Central memory CD4-positive, alpha-beta T cell (primary cell): ENCODE data around the gene NPL.

ENCODE experiments used
- DNase-seq: peaks from one replicate; pipeline ENCODE4 v3.0.0; 2022

The NPL gene

DNA sequence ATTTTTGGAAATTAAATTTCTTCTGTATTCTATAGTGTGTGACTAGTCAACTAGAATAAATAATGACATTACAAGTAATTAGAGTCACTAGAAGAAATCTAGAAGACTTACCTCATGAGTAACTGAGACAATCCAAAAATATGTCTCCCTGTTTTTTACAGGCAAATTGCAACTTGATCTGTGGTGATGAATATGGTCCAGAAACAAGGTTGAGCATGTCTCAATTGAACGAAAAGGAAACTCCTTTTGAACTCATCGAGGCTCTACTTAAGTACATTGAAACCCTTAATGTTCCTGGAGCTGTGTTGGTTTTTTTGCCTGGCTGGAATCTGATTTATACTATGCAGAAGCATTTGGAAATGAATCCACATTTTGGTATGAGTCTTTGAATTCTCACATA is 86.3 kb downstream of the NPL start:
- DNase-seq, result no peak

DNA sequence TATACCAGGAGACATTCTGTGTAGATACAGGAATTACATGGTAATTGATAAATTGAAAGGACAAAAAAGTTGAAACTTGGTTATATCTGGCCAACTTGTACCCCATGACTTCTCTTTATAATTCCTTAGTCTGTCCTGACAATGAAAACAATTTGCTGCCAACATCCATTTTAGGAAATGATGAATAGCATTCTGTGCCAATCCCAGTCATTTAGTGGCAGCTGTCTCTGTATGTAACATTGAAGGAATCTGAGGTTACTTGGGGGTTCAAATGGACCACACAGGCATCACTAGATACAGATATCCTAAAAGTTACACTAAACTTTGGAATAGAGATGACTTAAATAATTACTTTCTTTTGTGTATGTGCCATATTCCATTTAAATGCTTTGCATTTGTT is 87.8 kb downstream of the NPL start:
- no peak for DNase-seq

DNA sequence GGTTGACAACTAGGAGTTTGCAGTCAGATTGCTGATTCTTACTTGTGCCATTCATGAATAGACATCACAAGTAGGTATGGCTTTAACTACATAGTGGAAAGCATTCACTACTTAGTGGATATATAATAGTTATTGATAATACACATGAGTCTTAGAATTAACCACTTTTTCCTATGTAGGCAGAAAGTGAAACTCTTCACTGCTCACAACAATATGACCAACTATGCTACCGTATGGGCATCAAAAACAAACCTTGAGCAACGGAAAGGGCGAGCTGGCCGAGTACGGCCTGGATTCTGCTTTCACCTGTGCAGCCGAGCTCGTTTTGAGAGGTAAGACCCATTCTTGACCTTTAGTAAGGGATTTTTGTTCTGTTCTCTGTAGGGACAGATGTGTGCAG is 88.3 kb downstream of the NPL start:
- DNase-seq, result no peak
